Hypothalamus (tissue), 51 donors: Measurements from ENCODE around the gene CBFA2T3.
A peak's percentile ranks its signal among the peaks of the same experiment; 100 is the strongest.
"Not testable (repeated sequence)": the region's sequence is repeated elsewhere in the genome, so short reads cannot be mapped to it uniquely, and the experiment has no call there.

Experiments used
- DNase-seq, 51 donors: peaks; one replicate each; lab custom pipeline; 2025; lab: John Stamatoyannopoulos, UW

Gene CBFA2T3

GRCh38 chr16:88977018-88977811, at the start of gene CBFA2T3:
CBFA2T3 (minus strand) TSS chr16:88977207; CDS start chr16:88976807, 400 bp downstream.
- DNase-seq, result peak in 35 of 51 donors; percentile 2 to 66 (median 25)

DNA sequence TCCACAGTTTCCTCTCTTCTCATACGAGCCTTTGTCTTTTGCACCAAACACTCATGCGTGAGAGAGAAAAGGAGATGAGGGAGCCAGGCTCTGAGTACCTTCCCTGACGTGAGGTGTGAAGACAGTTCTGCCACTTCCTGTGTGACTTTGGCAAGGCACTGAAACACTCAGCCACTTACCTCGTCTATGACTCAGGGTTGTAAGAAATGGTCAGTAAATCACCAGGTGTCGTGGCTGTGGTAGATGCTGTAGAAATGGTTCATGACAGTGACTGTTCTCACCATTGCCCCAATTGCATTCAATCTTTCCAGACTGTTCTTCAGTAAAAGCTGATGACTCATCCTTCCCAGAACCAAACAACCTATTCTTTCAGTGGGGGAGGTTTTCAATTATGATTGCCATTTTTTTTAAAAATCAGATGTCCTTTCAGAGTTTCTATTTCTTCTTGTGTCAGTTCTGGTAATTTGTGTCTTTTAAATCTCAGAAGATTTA, 49.2 kb upstream of the CBFA2T3 start:
- no peak for DNase-seq

- no peak for DNase-seq
These were observed 48.6 kb upstream of the CBFA2T3 start for GRCh38 chr16:89025636-89026035.

DNA sequence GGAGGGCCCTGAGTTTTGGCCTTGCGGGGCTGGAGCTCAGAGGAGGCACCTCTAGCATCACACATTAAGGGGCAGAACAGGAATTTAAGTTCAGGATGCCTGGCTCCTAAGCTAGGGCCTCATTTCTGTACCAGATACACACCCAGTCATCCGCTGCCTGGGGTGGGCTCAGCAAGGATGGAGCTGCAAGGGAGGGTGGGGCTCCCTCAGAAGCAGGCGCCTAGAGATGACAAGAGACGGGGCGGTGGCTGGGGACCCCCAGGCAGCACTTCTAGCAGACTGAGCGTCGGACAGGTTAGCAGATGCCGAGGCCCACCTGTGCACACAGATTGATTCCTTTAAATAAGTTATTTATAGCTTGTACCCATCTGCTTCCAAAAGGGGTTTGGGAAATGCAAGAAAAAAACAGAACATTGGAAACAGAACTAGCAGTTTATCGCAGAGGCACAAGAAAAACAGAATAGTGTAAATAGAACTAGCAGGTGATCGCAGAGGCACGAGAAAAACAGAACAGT, 47.6 kb upstream of the CBFA2T3 start:
- no peak for DNase-seq

- DNase-seq, result no peak
These were observed 46.9 kb upstream of the CBFA2T3 start for GRCh38 chr16:89023621-89024511.

DNA sequence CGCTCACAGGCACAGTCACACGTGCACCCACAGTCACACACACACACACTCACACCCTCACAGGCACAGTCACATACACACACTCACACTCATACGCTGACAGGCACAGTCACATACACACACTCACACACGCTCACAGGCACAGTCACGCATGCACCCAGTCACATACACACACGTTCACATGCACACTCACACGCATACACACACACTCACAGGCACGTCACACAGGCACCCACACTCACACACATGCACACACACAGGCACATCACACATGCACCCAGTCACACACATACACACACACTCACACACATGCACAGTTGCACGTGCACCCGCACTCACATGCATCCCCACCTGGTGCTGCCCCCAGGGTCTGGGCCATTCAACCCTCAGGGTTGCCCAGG, 46.1 kb upstream of the CBFA2T3 start:
- DNase-seq, result no peak

DNA sequence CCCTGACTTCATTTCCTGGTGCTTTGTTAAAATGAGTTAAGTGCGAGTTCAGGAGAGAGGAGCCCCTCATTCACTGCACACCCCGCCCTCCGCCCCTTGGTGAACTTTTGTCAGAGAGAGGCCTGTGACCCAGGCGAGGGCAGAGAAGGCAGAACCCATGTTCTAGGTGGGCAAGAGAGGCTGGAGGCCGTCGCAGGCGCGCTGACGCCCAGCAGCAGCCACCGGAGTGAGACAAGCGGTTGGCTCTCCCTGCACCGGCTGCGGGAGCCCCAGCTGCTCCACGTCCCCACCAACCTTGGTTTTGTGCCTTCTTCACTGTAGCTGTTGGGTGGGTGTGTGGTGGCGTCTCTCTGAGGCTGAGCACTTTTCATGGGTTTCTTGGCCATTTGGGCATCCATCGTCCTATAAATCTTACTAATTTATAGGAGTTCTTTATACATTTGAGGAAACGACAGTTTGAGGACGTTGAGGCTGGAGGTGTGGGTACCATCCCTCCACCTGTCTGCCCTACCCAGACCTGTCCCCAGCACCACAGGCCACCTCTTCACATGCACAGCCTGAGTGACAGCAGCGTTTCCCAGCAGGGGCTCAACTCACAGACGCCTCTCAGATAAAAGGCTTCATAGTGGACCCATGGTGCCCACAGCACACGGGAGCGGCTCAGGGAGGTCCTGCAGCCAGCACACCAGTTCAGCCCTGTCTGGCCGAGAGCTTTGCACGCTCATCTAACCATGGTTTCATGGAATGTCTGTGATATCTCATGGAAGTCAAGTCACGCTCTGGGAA, 45.2 kb upstream of the CBFA2T3 start:
- no peak for DNase-seq

- no peak for DNase-seq
These were observed 44.1 kb upstream of the CBFA2T3 start for GRCh38 chr16:89020925-89021595.

DNA sequence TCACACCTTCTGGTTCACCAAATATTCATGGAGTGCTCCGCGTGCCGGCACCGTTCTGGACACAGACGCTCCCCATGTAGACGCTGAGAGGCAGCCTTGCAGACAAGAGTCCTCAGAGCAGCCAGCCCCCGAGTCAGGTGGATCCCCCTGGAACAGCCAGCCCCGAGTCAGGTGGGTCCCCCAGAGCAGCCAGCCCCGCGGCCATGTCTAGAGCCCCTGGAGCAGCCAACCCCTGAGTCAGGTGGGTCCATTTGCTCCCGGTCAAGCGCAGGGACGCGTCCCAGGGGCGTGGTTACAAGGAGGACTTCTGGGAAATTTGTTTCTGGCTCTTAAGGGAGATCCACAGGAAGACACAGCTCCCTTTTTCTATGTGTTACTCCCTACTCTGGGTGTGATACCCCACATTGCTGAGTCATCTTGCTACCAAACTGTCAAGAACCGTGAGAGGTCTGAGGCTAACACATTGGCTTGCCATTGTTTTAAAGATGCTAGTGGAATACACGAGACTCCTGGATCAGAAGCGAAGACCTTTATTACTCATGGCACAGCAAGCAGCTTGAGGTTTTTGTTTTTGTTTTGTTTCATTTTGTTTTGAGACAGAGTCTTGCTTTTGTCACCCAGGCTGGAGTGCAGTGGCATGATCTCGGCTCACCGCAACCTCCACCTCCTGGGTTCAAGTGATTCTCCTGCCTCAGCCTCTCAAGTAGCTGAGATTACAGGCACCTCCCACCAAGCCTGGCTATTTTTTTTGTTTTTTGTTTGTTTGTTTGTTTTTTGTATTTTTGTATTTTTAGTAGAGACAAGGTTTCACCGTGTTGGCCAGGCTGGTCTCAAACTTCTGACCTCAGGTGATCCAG, 43.3 kb upstream of the CBFA2T3 start:
- no peak for DNase-seq

DNA sequence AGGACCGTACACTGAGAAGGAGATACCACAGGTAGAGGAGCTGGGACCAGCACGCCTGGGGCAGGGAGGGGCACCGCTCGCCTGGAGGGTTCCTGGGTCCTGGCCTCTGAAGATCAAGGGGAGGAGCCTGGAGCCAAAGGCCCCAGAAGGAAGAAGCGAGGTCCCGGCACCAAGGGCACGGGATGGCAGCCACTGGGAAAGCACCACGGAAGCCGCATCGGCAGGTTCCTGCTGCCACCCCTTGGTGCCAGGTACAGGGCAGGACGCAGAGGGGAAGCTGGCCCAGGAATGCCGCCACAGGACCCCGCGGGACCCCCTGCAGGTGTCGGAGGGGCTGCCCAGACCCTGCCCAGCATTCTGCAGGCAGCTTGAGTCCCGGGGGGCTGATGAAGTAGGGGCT, 42.5 kb upstream of the CBFA2T3 start:
- no peak for DNase-seq

DNA sequence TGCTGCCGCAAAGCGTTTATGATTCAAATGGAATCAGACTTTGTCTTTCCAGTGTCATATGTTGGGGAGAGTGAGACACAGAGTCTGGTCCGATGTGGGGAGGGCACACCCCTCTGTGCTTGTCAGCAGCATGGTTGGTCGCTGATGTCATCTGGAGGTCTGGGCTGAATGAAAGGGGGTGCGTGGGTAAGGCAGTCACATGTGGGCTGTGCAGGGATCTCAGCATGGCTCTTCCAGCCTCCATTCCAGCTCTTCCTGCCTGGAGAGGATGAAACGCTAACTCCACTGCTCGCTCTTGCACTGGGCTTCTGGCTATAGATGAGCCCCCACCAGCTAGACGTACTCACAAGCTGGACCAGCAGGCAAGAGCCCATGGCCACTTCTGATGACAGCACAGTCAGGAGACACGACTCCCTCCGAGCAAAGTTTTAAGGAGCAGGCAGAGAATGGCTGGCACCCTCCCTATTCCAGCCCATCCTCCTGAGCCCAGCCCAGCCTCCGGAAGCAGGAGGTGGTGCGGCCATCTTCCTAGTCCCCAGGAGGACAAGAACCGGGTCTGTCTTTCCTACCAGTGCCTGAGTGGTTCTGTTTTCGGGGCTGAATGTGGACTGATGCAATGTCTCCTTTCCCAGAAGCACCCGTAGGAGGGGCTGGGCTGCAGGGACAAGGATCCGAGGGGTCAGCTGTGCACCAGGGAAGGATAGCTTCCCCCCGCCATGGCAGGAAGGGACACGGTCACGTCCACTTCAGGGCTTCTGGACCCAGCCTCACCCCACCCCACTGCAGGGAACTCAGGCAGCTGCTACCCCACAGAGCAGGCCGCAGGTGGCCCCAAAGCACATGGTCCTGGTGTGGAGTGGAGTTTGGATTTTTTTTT, 41.5 kb upstream of the CBFA2T3 start:
- DNase-seq, result no peak

- DNase-seq, result no peak
These were observed 40.7 kb upstream of the CBFA2T3 start for GRCh38 chr16:89017543-89018281.

DNA sequence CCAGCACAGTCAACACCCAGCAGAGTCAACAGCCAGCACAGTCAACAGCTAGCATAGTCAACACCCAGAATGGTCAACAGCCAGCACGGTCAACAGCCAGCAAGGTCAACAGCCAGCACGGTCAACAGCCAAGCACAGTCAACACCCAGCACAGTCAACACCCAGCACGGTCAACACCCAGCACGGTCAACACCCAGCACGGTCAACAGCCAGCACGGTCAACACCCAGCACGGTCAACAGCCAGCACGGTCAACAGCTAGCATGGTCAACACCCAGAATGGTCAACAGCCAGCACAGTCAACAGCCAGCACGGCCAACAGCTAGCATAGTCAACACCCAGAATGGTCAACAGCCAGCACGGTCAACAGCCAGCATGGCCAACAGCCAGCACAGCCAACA, 39.6 kb upstream of the CBFA2T3 start:
- DNase-seq, result not testable (repeated sequence)

GRCh38 chr16:89015271-89015859, 38.4 kb upstream of the CBFA2T3 start:
- no peak for DNase-seq

DNA sequence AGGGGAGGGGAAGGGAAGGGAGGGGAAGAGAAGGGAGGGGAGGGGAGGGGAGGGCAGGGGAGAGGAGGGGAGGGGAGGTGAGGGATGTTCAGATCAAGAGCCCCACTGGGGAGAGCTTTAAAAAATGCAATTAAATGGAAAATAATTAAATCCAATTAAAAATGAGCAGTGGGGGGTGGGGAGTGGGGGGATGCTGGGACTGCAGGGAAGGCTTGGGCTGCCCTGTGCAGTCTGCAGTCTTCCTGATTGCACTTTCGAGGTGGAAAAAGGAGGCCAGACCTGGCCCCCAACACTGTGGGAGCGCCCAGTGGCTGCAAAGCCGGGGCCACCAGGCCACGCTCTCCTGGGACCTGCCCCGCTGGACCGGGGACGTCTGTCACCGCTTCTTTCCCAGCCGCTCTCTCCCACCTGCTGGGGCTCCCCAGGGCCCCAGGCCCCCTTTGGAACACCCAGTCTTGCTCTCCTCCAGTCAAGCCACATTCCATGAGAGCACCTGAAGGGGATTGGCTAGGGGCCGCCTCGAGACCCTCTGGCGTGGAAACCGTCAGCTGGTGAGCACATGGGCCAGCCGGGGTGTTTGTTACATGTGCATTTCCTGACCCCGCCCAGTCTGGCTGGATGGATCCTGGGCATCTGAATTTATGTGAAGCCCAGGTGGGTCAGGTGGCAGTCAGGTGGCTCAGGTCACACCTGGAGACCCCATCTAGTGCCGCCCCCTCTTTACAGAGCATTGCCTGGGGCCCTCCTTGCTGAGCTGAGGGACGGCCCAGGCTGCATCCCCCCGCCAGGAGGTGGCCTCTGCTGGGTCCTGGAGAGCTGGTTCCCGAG, 37.6 kb upstream of the CBFA2T3 start:
- no peak for DNase-seq
